Suppressor macrophage treated with lipopolysaccharide for 1 hour (primary cell): Measurements from ENCODE around the gene PLA2G15.

Experiments used
- DNase-seq, 3 donors: peaks; one replicate each; pipeline ENCODE4 v3.0.0-alpha.2; 2020 to 2022

Gene PLA2G15

GRCh38 chr16:68233085-68233834 is 11.9 kb upstream of the PLA2G15 start:
- DNase-seq: no peak

- no peak for DNase-seq
These were observed 11.4 kb upstream of the PLA2G15 start for GRCh38 chr16:68233835-68234187.

GRCh38 chr16:68234188-68235107 is 10.7 kb upstream of the PLA2G15 start:
- no peak for DNase-seq

DNA sequence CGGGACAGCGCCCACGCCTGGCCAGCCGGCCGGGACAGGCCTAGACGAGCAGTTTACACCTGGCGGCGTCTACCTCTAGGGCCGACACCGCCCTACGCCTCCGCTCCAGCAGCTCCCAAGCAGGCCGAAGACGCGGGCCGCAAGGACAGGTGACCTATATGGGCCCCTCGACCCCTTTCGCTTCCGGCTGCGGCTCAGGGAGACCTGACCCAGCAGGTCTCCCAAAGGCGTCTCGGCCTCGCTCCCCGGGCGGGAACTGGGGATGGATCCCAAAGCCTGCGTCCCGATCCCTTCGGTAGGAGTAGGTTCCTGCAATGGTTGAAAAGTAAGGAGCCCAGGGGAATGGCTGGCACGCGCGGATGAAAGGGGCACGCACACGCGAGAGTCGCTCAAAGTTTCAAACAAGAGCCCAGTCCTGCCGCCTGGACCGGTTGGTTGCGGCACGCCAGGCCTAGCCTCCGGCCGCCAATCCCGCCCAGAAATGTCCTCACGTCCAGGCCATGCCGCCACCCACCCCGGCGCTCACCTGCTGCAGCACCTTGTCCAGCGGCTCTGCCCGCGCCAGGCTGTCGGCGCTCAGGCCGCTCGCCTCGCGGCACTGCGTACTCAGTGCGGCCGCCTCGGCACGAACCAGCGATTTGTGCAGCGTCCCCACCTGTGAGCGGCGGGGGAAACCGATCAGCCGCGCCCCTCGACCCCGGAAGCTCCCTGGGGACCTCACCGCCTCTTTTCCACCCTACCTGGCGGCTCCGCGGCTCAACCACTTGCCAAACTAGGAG is 9.9 kb upstream of the PLA2G15 start:
- DNase-seq: no peak

GRCh38 chr16:68235887-68236136 is 9.4 kb upstream of the PLA2G15 start, which contains the start of gene ESRP2:
TSS of gene ESRP2 (minus strand) at chr16:68236127. CDS start at chr16:68236045, 82 bp downstream.
- no peak for DNase-seq

DNA sequence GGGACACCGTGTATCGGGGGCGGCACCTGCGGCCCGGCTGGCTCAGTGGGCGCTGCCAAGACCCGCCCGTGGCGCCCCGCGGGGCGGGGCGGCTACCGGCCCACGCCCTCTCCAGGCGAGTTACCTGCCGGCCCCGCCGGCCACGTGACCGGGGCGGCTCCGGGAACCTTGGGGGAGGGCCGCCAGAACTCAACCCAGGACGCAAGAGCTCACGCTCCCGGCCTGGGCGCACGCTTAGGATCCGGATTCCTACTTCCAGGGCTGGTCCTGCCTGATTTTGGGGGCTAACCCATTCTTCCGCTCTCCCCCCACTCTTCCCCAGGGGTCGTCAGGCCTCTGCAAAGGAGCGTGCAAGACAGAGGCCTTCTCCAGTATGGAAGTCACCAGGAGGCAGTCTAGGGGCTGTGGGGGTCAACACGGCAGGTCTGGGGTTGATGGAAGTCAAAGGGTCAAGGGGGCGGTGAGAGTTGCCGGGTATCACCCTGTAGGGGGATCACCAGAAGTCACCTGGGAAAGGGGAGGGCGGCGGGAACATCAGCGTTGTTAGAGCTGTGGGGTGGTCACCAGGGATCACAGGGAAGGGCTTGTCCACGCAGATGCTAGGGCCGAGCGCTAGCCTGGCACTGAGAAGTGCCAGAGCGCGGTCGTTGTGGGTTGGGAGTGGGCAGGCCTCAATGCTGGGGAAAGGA is 8.9 kb upstream of the PLA2G15 start:
- no peak for DNase-seq

GRCh38 chr16:68236826-68237242 is 8.3 kb upstream of the PLA2G15 start:
- no peak for DNase-seq

DNA sequence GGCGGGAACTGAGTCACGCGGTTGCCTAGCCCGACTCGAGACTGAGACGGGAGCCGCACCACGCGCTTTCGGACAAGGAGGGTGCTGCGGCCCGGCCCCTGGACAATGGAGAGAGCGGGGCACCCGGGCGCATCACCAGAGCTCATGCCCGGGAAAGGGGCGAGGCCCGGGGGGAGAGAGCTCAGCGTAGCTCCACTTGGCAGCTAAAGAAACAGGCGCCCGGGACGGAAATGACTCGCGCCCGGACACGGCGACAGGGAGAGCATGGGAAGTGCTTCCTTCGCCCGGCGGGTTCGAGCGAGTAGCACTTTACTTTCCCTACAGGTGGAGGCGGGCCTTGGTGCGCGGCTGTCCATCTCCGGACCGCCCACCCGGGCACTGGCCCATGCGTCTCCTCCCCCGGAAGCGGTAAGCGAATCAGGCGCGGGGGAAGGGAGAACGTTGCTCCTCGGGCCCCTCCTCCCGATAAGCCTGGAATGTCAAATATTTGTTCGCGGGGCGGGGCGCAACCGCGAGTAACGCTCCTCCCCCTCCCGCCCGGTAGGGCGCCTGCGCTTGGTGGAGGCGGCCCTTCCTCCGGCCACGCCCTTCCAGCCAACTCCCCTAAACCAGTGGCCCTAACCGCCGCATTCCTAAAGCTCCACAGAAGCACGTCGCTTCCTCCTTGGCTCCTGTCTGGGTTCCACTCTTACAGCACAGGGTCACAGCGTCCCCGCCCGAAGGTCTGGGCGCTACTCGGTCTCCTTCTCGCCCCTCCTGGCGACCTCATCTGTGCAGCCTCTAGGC is 7.7 kb upstream of the PLA2G15 start:
- peak; percentile 98 to 99 (median 98) for DNase-seq

DNA sequence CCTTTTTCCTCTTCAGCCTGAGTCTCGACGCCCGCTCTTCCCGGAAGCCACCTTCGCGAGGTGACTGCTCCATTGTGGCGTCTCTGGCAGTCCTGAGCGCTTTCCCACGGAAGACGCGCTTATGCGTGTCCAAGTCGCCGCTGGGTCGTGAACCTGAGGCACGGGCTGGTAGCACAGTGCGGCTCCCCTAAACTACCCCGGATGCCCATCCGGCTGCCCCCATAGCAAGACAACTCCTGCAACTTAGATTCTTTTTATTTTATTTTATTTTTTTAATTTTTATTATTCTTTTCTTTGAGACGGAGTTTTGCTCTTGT is 7.2 kb upstream of the PLA2G15 start:
- DNase-seq: no peak

GRCh38 chr16:68242085-68242484 is 3.1 kb upstream of the PLA2G15 start:
- DNase-seq: no peak

GRCh38 chr16:68242926-68243858 is 2.0 kb upstream of the PLA2G15 start:
- DNase-seq: no peak

GRCh38 chr16:68244481-68244902 is 681 bp upstream of the PLA2G15 start:
- DNase-seq: no peak

- DNase-seq: no peak
These were observed 948 bp downstream of the PLA2G15 start for GRCh38 chr16:68246121-68246520.

DNA sequence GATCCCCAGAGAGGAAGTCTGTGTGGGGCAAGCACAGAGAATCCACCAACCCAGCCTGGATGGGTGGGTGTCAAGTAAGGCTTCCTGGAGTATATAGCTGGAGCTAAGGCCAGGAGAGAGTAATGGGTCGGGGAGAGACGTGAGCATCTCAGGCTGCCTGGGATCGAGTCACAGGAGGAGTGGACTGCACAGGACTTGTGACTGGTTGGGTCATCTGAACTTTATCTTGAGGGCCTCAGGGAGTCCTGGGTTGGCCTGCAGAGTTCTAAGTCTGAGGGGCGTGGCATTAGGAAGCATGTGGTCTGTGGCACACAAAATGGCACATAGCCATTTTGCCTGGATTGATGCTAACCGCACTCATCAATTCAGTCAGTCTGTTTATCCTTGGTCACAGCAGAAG is 1.5 kb downstream of the PLA2G15 start:
- peak; percentile 60 to 65 (median 65) for DNase-seq

DNA sequence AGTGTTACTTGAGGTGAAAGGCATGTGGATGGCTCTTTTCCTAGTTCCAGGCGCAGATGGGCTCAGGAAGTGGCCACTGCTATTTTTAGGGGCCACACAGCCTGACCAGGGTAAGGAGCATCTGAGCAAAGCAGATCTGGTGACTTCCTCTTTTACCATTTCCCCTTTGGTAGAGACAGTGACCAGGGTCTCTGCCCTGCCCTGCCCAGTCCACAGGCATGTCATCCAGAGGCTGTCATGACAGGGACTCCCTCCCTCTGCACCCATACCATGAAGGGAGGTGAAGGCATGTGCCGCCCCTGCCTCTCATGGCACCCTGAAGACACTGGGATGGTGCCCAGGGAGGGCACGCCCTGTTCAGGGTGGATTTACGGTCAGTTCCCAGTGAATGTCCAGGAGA is 2.2 kb downstream of the PLA2G15 start:
- DNase-seq: peak; percentile 73 to 81 (median 74)

DNA sequence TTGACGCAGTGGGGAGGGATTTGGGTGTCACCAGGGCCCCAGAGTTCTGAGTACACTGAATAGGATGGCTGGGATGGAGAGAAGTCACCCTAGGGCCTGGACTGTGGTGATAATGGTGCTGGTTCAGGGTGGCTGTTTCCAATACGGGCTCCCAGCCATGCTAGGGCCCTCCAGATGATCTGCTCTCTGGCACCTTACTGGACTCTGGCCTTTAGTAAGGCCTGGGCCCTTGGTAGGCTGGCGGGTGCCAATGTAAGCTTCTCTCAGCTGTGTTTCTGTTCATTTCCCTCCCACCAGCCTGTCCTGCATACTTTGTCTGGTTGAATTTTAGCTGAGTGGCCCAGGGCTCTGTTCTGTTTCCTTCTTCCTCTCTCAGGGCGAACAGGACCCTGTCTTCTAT is 2.8 kb downstream of the PLA2G15 start:
- DNase-seq: no peak

DNA sequence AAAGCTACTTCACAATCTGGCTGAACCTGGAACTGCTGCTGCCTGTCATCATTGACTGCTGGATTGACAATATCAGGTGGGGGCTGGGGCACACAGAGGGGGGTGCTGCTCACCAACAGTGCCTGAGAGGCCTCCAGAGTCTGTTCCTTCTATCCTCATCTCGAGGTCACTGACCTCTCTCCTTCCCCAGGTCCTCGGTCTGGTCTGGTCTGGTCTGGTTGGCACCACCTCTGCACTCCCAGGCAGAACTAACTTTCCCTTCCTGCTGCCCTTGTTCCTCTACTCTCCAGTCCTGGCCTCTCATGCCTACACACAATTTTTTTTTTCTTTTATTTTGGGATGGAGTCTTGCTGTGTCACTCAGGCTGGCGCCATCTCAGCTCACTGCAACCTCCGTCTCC is 4.2 kb downstream of the PLA2G15 start:
- DNase-seq: no peak

DNA sequence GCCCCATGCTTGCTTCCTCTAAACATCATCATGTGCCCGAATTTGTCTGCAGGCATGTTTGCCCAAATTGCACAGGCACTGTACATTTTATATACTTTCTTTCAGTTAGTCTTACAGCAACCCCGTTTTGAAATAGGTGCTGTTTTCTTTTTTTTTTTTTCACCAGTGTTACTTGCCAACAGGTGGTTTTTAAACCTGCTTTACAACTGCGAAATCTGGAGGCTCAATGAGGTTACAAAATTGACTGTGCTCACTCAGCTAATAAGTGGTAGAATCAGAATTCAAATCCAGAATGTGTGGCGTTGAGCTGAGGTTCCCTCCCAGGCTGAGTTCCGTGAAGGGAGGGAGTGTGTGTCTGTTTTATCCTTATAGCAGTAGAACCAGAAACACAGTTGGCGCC is 5.8 kb downstream of the PLA2G15 start:
- no peak for DNase-seq

DNA sequence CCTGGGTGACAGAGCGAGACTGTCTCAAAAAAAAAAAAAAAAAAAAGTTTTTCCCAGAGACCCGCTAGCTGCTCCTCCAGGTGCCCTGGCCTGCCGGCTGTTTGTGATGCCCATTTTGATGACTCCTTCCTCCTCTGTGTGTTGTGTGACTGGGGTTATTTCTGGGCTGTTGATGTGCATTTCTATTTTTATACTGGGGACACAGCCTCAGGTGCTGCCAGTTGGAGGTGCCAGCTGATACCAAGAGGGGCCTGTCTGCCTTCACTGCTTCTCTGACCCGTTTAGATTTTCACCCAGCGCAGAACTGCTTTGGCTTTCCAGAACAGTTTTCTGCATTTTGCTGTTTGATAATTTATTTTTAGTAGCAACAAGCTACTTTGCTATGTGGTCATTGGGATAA is 6.7 kb downstream of the PLA2G15 start:
- no peak for DNase-seq

DNA sequence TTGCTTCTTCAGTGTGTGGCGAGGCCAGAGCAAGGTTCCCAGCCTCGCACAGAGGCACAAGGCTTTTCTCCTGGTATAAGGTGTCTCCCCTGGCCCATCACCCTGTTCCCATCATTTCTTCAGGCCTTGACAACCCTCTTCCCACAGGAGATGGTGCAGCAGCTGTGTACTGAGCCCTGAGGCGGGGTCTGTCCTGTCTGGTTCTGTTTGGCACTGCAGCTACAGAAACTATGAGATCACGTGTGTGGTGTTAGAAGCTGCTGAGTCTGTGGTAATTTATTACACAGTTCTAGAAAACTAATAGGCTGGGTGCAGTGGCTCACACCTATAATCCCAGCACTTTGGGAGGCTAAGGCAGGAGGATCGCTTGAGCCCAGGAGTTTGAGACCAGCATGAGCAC is 7.2 kb downstream of the PLA2G15 start:
- no peak for DNase-seq

GRCh38 chr16:68253721-68254120 is 8.5 kb downstream of the PLA2G15 start:
- no peak for DNase-seq
